Smooth muscle cell (in vitro differentiated cells): ENCODE results near the gene SUSD1. TPM values are rescaled to one million over a fixed set of nuclear protein-coding genes. Genes with fewer than 3 reads are reported as not detected.

Experiments used
- DNase-seq: peaks from one replicate; lab custom pipeline; 2025; ENCODE audit not compliant: unreplicated experiment; lab: John Stamatoyannopoulos, UW
- H2AFZ ChIP-seq: fragments of 200-600 bp; sonication (generic); 2 replicates; pipeline ENCODE4 v1.6.0; 2016; ENCODE audit warnings: antibody characterized with exemption, low read depth, mild to moderate bottlenecking
- H3F3A ChIP-seq: fragments of 200-600 bp; sonication (generic); 2 replicates; pipeline ENCODE4 v1.6.0; 2017; ENCODE audit warnings: antibody characterized with exemption, low read depth
- H3K27ac ChIP-seq: fragments of 200-600 bp; sonication (generic); 2 replicates; pipeline ENCODE4 v1.5.1; 2016; ENCODE audit warnings: low read depth, mild to moderate bottlenecking
- H3K27me3 ChIP-seq: fragments of 200-600 bp; sonication (generic); 2 replicates; pipeline ENCODE4 v1.6.1; 2016; ENCODE audit warnings: low read depth, mild to moderate bottlenecking
- H3K36me3 ChIP-seq: fragments of 200-600 bp; sonication (generic); 2 replicates; pipeline ENCODE4 v1.5.1; 2016; ENCODE audit warnings: low read depth
- H3K4me1 ChIP-seq: fragments of 200-600 bp; sonication (generic); 2 replicates; pipeline ENCODE4 v1.5.1; 2016; ENCODE audit warnings: low read depth
- H3K4me2 ChIP-seq: fragments of 200-600 bp; sonication (generic); 2 replicates; pipeline ENCODE4 v1.6.0; 2016; ENCODE audit warnings: mild to moderate bottlenecking
- H3K4me3 ChIP-seq: fragments of 200-600 bp; sonication (generic); 2 replicates; pipeline ENCODE4 v1.5.1; 2016; ENCODE audit warnings: mild to moderate bottlenecking
- H3K79me2 ChIP-seq: fragments of 200-600 bp; sonication (generic); 2 replicates; pipeline ENCODE4 v1.6.0; 2016; ENCODE audit warnings: low read depth, mild to moderate bottlenecking
- H3K9ac ChIP-seq: fragments of 200-600 bp; sonication (generic); 2 replicates; pipeline ENCODE4 v1.6.0; 2016; ENCODE audit warnings: low read depth
- H3K9me3 ChIP-seq: fragments of 200-600 bp; sonication (generic); replicated peaks from 2 replicates; pipeline ENCODE4 v1.5.1; 2016; ENCODE audit warnings: low read depth
- H4K20me1 ChIP-seq: fragments of 200-600 bp; sonication (generic); 2 replicates; pipeline ENCODE4 v1.6.0; 2016; ENCODE audit warnings: low read depth
- WGBS: methylation state at CpG from one replicate; pipeline ENCODE4 v1.1.7; 2016; ENCODE audit warnings: low lambda C conversion rate; 5-methylcytosine and 5-hydroxymethylcytosine counted together
- polyA plus RNA-seq: library from polyadenylated mRNA; unstranded; fragments of >200 nt; fragmentation: Nextera tagmentation; extraction: Ambion mirVana; gene quantifications from 2 replicates; pipeline ENCODE4 v1.2.1, GENCODE V29; 2016
- total RNA-seq: library from RNA; depleted of rRNA; stranded (reverse); fragments of >200 nt; gene quantifications from 2 replicates; pipeline ENCODE4 v1.2.3, GENCODE V29; 2014
- TF ChIP-seq, protein P1 (sequence below): fragments of 200-600 bp; sonication (generic); IDR thresholded peaks from 2 replicates; pipeline ENCODE4 v1.5.1; 2017; ENCODE audit warnings: borderline replicate concordance, mild to moderate bottlenecking, antibody characterized with exemption; ENCODE audit not compliant: insufficient read depth, poor library complexity, severe bottlenecking

The SUSD1 gene
- total and polyA plus RNA-seq, 2 experiments from 2014 or later: 6.7 to 11.8 TPM

DNA sequence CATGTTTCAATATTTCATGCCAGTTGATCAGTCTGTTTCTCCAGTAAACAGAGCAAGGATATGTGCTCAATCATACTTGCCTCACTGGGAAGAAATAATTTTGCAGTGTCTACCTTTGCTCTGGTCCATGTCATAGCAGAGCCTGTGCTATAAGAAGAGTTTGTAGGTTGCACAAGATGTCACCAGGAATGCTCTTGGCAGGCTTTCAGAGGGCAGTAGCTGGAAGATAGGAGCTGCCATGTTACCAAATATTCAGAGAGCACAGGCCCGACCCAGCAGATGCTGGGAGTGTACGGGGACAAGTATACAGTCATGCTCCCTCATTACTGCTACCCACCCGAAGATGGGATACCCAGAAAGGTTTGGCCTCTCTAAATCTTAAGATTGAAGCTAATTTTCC, 175.8 kb downstream of the SUSD1 start:
- Histone ChIP-seq H3K36me3 (no peaks in the 10 kb centered on the region), H3F3A (no peaks in the 10 kb centered on the region), H3K4me1 (no peaks in the 10 kb centered on the region), H4K20me1 (no peaks in the 10 kb centered on the region), H3K9me3 (no peaks in the 10 kb centered on the region), H3K27ac (no peak overlapping the region), H3K79me2 (no peaks in the 10 kb centered on the region), H3K4me2 (no peak overlapping the region), H3K9ac (no peak overlapping the region), H2AFZ (no peak overlapping the region), H3K4me3 (no peak overlapping the region), H3K27me3 (no peaks in the 10 kb centered on the region)
- TF ChIP-seq, protein P1, sequence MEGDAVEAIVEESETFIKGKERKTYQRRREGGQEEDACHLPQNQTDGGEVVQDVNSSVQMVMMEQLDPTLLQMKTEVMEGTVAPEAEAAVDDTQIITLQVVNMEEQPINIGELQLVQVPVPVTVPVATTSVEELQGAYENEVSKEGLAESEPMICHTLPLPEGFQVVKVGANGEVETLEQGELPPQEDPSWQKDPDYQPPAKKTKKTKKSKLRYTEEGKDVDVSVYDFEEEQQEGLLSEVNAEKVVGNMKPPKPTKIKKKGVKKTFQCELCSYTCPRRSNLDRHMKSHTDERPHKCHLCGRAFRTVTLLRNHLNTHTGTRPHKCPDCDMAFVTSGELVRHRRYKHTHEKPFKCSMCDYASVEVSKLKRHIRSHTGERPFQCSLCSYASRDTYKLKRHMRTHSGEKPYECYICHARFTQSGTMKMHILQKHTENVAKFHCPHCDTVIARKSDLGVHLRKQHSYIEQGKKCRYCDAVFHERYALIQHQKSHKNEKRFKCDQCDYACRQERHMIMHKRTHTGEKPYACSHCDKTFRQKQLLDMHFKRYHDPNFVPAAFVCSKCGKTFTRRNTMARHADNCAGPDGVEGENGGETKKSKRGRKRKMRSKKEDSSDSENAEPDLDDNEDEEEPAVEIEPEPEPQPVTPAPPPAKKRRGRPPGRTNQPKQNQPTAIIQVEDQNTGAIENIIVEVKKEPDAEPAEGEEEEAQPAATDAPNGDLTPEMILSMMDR: no peak
- no peak for DNase-seq
- WGBS: 86% methylated on average over 3 of the region's 3 CpGs

DNA sequence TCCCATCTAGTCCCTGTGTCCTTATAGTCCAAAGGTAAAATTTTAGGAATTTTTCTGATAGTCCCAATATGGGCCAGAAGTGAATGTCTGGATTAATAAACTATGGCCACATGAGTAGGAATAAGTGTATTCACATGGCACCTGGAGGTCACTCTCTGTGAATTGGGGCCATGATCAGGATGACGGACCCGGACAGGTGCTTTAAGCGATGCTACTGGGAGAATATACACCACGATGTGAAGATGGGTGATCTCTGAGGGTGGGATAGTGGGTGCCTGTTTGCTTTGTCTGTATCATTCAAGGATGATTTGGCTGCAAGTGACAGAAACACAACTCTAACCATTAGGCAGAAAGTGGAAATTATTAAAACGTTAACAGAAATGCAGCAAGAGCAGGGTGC, 177.3 kb downstream of the SUSD1 start:
- Histone ChIP-seq H4K20me1 (no peaks in the 10 kb centered on the region), H3K9me3 (no peaks in the 10 kb centered on the region), H3K4me3 (no peak overlapping the region), H3K4me1 (no peaks in the 10 kb centered on the region), H3K9ac (no peak overlapping the region), H3K4me2 (no peak overlapping the region), H3K27ac (no peak overlapping the region), H2AFZ (no peak overlapping the region), H3F3A (no peaks in the 10 kb centered on the region), H3K79me2 (no peaks in the 10 kb centered on the region), H3K36me3 (no peaks in the 10 kb centered on the region), H3K27me3 (no peaks in the 10 kb centered on the region)
- no peak for DNase-seq
- WGBS: 97% methylated on average over 5 of the region's 5 CpGs
- TF ChIP-seq, protein P1: no peak

DNA sequence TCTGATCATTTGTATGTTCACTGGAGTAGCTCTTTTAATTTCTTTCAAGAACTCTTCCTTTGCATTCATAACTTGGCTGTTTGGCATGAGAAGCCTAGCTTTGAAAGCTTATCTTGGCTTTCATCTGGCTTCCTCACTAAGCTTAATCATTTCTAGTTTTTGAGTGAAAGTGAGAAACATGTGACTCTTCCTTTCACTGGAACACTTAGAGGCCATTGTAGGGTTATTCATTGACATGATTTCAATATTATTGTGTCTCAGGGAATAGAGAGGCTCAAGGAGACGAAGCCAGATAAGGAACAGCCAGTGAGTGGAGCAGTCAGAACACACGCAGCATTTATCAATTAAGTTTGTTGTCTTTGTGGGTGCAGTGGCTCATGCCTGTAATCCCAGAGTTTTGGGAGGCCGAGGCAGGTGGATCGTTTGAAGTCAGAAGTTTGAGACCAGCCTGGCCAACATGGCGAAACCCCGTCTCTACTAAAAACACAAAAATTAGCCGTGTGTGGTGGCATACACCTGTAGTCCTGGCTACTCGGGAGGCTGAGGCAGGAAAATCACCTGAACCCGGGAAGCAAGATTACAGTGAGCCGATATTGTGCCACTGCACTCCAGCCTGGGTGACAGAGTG, 180.2 kb downstream of the SUSD1 start:
- Histone ChIP-seq H3K79me2 (no peaks in the 10 kb centered on the region), H3K36me3 (no peaks in the 10 kb centered on the region), H3F3A (no peaks in the 10 kb centered on the region), H3K4me3 (no peak overlapping the region), H3K4me1 (no peaks in the 10 kb centered on the region), H3K27me3 (no peaks in the 10 kb centered on the region), H4K20me1 (no peaks in the 10 kb centered on the region), H3K9ac (no peak overlapping the region), H2AFZ (no peak overlapping the region), H3K9me3 (no peaks in the 10 kb centered on the region), H3K27ac (no peak overlapping the region), H3K4me2 (no peak overlapping the region)
- no peak for DNase-seq
- 86% methylated on average over 10 of the region's 10 CpGs for WGBS
- TF ChIP-seq, protein P1: no peak

DNA sequence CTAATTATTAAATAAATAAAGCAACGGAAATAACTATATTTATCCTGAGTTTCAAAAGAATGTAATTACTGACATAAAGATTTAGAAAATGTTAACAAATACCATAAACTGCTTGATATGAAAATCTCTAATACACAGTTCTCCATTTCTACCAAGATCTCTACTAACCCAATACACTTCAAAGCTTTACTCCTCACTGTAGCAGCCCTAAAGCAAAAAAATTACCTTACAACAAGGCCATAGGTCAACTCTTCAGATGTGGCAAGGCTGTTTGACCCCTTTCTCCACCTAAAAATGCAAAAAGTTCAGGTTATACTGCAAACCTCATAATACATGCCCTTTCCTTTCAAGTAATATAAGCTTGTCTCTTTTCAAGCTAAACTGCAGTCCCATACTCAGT, 181.8 kb downstream of the SUSD1 start:
- Histone ChIP-seq H3K4me2 (no peak overlapping the region), H3F3A (no peaks in the 10 kb centered on the region), H2AFZ (no peak overlapping the region), H3K4me3 (no peak overlapping the region), H3K36me3 (no peaks in the 10 kb centered on the region), H3K27me3 (no peaks in the 10 kb centered on the region), H3K79me2 (no peaks in the 10 kb centered on the region), H3K9ac (no peak overlapping the region), H3K4me1 (no peaks in the 10 kb centered on the region), H4K20me1 (no peaks in the 10 kb centered on the region), H3K27ac (no peak overlapping the region), H3K9me3 (no peaks in the 10 kb centered on the region)
- WGBS: 91% methylated on average over 1 of the region's 1 CpG
- TF ChIP-seq, protein P1: no peak
- no peak for DNase-seq
